HCT116 (cell line): ENCODE measurements around the gene LRRTM4. TPM values are rescaled to one million over a fixed set of nuclear protein-coding genes. Genes with fewer than 3 reads are reported as not detected.

Source experiments
- ATAC-seq: fragments of 200-7000 bp; cut with Tn5 transposase; 2 replicates; pipeline ENCODE4 v1.9.1; 2020; ENCODE audit warnings: mild to moderate bottlenecking, moderate library complexity
- BruUV-seq: library from RNA; stranded (reverse); fragments of 400-500 nt; replicated peaks from 2 replicates; lab custom pipeline; 2021; lab: Mats Ljungman, UMichigan
- CTCF ChIA-PET: fragments of 300-600 bp; sonication (Branson Sonifier 250); formaldehyde crosslinking; loops from one replicate; lab custom pipeline; 2021; ENCODE audit warnings: antibody characterized with exemption; lab: Charles Lee
- POLR2A ChIA-PET: fragments of 300-600, 350-600 bp; sonication (Branson Sonifier 250); formaldehyde crosslinking; loops from one replicate; lab custom pipeline; 2021; ENCODE audit warnings: antibody characterized with exemption; lab: Charles Lee
- RAD21 ChIA-PET, 2 experiments: fragments of 300-600 bp; sonication (Branson Sonifier 250); formaldehyde crosslinking; loops; one replicate each; lab custom pipeline; 2023; ENCODE audit warnings: low total read pairs in 2 of 2; ENCODE audit not compliant: uncharacterized antibody in 2 of 2, unreplicated experiment in 2 of 2, low non-redundant PET in 1 of 2; lab: Charles Lee
- DNase-seq: peaks from one replicate; pipeline ENCODE4 v3.0.0-alpha.2; 2010; ENCODE audit warnings: low read depth, low spot score
- H2AFZ ChIP-seq: fragments of 200-600 bp; shearing (Covaris generic), sonication (generic); 2 replicates; pipeline ENCODE4 v1.6.1; 2017; ENCODE audit warnings: low read depth, mixed run types, mixed read lengths, antibody characterized with exemption, low read length; ENCODE audit not compliant: poor library complexity, severe bottlenecking
- H3K27ac ChIP-seq: 2 replicates; pipeline ENCODE4 v1.5.1; 2012; ENCODE audit warnings: low read depth, low read length
- H3K27me3 ChIP-seq: fragments of 200-600 bp; sonication (generic); 2 replicates; pipeline ENCODE4 v1.6.1; 2016; ENCODE audit warnings: mixed run types, low read length, mixed read lengths; ENCODE audit not compliant: insufficient read depth
- H3K36me3 ChIP-seq, 2 experiments: fragments of 200-500 bp in 1 of 2; fragments of 200-600 bp in 1 of 2; sonication (Bioruptor generic) in 1 of 2; sonication (generic) in 1 of 2; 2 replicates each; pipeline versions ENCODE4 v1.5.1 to v1.6.1; 2014 to 2016; ENCODE audit warnings: low read length in 2 of 2, inconsistent platforms in 1 of 2, mixed read lengths in 1 of 2, mixed run types in 1 of 2; ENCODE audit not compliant: insufficient read depth in 2 of 2, control insufficient read depth in 1 of 2
- H3K4me1 ChIP-seq, 2 experiments: fragments of 200-600 bp in 1 of 2; sonication (generic) in 1 of 2; 2 replicates each; pipeline versions ENCODE4 v1.5.1 to v1.6.1; 2012 to 2017; ENCODE audit warnings: low read length in 2 of 2, inconsistent platforms in 1 of 2, mild to moderate bottlenecking in 1 of 2, mixed read lengths in 1 of 2, mixed run types in 1 of 2, moderate library complexity in 1 of 2; ENCODE audit not compliant: insufficient read depth in 2 of 2, control insufficient read depth in 1 of 2
- H3K4me2 ChIP-seq: fragments of 200-600 bp; sonication (generic); 2 replicates; pipeline ENCODE4 v1.6.1; 2017; ENCODE audit warnings: mixed run types, low read length, mixed read lengths
- H3K4me3 ChIP-seq, 2 experiments: fragments of 200-600 bp in 1 of 2; sonication (generic) in 1 of 2; replicated peaks in 1 of 2; 2 replicates each; pipeline ENCODE4 v1.5.1; 2011 to 2016; ENCODE audit warnings: low read length in 2 of 2, control low read depth in 1 of 2, low read depth in 1 of 2, mild to moderate bottlenecking in 1 of 2, mixed read lengths in 1 of 2, mixed run types in 1 of 2
- H3K79me2 ChIP-seq: fragments of 200-600 bp; sonication (generic); 2 replicates; pipeline ENCODE4 v1.6.1; 2017; ENCODE audit warnings: mild to moderate bottlenecking, mixed run types, low read length, moderate library complexity, mixed read lengths; ENCODE audit not compliant: insufficient read depth
- H3K9ac ChIP-seq: fragments of 200-600 bp; sonication (generic); 2 replicates; pipeline ENCODE4 v1.6.1; 2016; ENCODE audit warnings: low read length, mixed read lengths
- H3K9me2 ChIP-seq: fragments of 200-600 bp; sonication (generic), shearing (Covaris generic); 2 replicates; pipeline ENCODE4 v1.6.1; 2017; ENCODE audit warnings: mixed run types, mild to moderate bottlenecking, moderate library complexity; ENCODE audit not compliant: insufficient read depth
- H3K9me3 ChIP-seq, 2 experiments: fragments of 200-500 bp in 1 of 2; fragments of 200-600 bp in 1 of 2; sonication (Bioruptor generic) in 1 of 2; sonication (generic) in 1 of 2; 2 replicates each; pipeline ENCODE4 v1.6.1; 2014 to 2017; ENCODE audit warnings: low read length in 2 of 2, mixed read lengths in 2 of 2, inconsistent platforms in 1 of 2, low read depth in 1 of 2, mild to moderate bottlenecking in 1 of 2, mixed run types in 1 of 2, moderate library complexity in 1 of 2; ENCODE audit not compliant: control insufficient read depth in 1 of 2, insufficient read depth in 1 of 2
- H4K20me1 ChIP-seq: fragments of 200-600 bp; sonication (generic), shearing (Covaris generic); 2 replicates; pipeline ENCODE4 v1.6.1; 2017; ENCODE audit warnings: mixed run types, mild to moderate bottlenecking, moderate library complexity; ENCODE audit not compliant: insufficient read depth
- CBX3 ChIP-seq: IDR thresholded peaks from 2 replicates; pipeline ENCODE4 v1.6.1; 2012; ENCODE audit warnings: low read depth
- CEBPB ChIP-seq: IDR thresholded peaks from 2 replicates; pipeline ENCODE4 v1.6.1; 2012; ENCODE audit warnings: low read depth
- EGR1 ChIP-seq: IDR thresholded peaks from 2 replicates; pipeline ENCODE4 v1.6.1; 2012; ENCODE audit warnings: low read depth
- EZH2 ChIP-seq: fragments of 200-600 bp; sonication (generic); IDR thresholded peaks from 2 replicates; pipeline ENCODE4 v1.6.1; 2017; ENCODE audit warnings: antibody characterized with exemption, mixed run types
- FOSL1 ChIP-seq: IDR thresholded peaks from 2 replicates; pipeline ENCODE4 v1.6.1; 2012; ENCODE audit warnings: low read depth
- MAX ChIP-seq: IDR thresholded peaks from 2 replicates; pipeline ENCODE4 v1.6.1; 2012
- POLR2A ChIP-seq: IDR thresholded peaks from 2 replicates; pipeline ENCODE4 v1.7.0; 2011; ENCODE audit warnings: borderline replicate concordance; ENCODE audit not compliant: insufficient read depth, insufficient read length; ENCODE audit errors: extremely low read depth
- POLR2AphosphoS5 ChIP-seq: IDR thresholded peaks from 2 replicates; pipeline ENCODE4 v1.6.1; 2011; ENCODE audit warnings: mild to moderate bottlenecking, low read depth, low read length, moderate library complexity
- RAD21 ChIP-seq: IDR thresholded peaks from 2 replicates; pipeline ENCODE4 v1.6.1; 2012; ENCODE audit warnings: low read depth, mild to moderate bottlenecking
- SIN3A ChIP-seq: IDR thresholded peaks from 2 replicates; pipeline ENCODE4 v1.6.1; 2012; ENCODE audit warnings: low read depth
- SRF ChIP-seq: IDR thresholded peaks from 2 replicates; pipeline ENCODE4 v1.6.1; 2012; ENCODE audit warnings: low read depth
- TCF7L2 ChIP-seq: IDR thresholded peaks from 2 replicates; pipeline ENCODE4 v1.7.0; 2011; ENCODE audit warnings: borderline replicate concordance, inconsistent platforms; ENCODE audit not compliant: insufficient read depth, insufficient read length; ENCODE audit errors: extremely low read depth
- YY1 ChIP-seq: IDR thresholded peaks from 2 replicates; pipeline ENCODE4 v1.6.1; 2011; ENCODE audit warnings: low read length, low read depth, moderate library complexity, mild to moderate bottlenecking; ENCODE audit not compliant: insufficient replicate concordance; ENCODE audit errors: extremely low read depth
- ZBTB33 ChIP-seq: IDR thresholded peaks from 2 replicates; pipeline ENCODE4 v1.6.1; 2011; ENCODE audit warnings: mild to moderate bottlenecking, low read length, moderate library complexity; ENCODE audit not compliant: insufficient replicate concordance; ENCODE audit errors: extremely low read depth
- ZFX ChIP-seq: fragments of 450-650 bp; IDR thresholded peaks from 2 replicates; pipeline ENCODE4 v1.6.1; 2017
- ZNF274 ChIP-seq: fragments of 200-500 bp; sonication (Bioruptor generic); IDR thresholded peaks from 2 replicates; pipeline ENCODE4 v1.6.1; 2014; ENCODE audit warnings: mild to moderate bottlenecking, low read depth, low read length, inconsistent platforms
- intact Hi-C: fragments of 100-400 bp; cut with micrococcal nuclease; formaldehyde crosslinking; loops from 2 replicates; pipeline ENCODE4 v1.10.0; 2022
- total RNA-seq: library from RNA; stranded (reverse); gene quantifications from one replicate; pipeline ENCODE4 v1.2.1, GENCODE V29; 2021; ENCODE audit not compliant: unreplicated experiment
- TF ChIP-seq, protein P1 (sequence below): IDR thresholded peaks from 2 replicates; pipeline ENCODE4 v1.6.1; 2012; ENCODE audit warnings: low read depth
- TF ChIP-seq, protein P2 (sequence below), 3 experiments: fragments of 200-600 bp in 1 of 3; sonication (generic) in 1 of 3; IDR thresholded peaks in 2 of 3; conservative IDR thresholded peaks in 1 of 3; 2 replicates each; pipeline ENCODE4 v1.5.1; 2012 to 2017; ENCODE audit warnings: low read depth in 2 of 3, low read length in 2 of 3, antibody characterized with exemption in 1 of 3, borderline replicate concordance in 1 of 3, control low read depth in 1 of 3, mild to moderate bottlenecking in 1 of 3, mixed read lengths in 1 of 3, mixed run types in 1 of 3, moderate library complexity in 1 of 3; ENCODE audit not compliant: insufficient read depth in 1 of 3
- TF ChIP-seq, protein P3 (sequence below): IDR thresholded peaks from 2 replicates; pipeline ENCODE4 v1.6.1; 2012

Gene LRRTM4
- total RNA-seq, 1 experiment from 2014 or later = 0.25 TPM

DNA sequence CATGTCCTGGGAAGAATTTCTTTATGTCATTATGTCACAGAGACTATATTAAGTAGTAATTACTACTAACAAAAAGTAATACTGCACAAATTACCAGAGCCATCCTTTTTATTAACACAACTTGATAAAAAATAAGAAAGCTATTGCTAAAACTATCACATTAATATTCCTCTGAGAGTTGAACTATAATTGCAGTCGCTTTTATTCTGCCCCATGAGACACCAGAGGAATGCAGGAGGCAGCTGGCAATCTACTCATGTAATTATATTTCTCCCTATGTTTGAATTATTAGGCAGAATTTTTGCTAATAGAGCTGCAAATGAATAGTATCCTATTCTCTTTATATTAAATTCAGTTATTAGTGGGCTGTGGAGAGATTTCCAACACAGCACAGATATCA lies 220.7 kb downstream of the LRRTM4 start:
- ChIA-PET POLR2A (no interaction called here), CTCF (no interaction called here), RAD21 (no interaction called here)
- Histone ChIP-seq H3K4me3 (no peak overlapping the region), H3K4me1 (no peaks in the 10 kb centered on the region), H3K79me2 (no peaks in the 10 kb centered on the region), H3K9me2 (no peaks in the 10 kb centered on the region), H2AFZ (no peak overlapping the region), H4K20me1 (no peaks in the 10 kb centered on the region), H3K27me3 (no peaks in the 10 kb centered on the region), H3K27ac (no peak overlapping the region), H3K9ac (no peak overlapping the region), H3K36me3 (no peaks in the 10 kb centered on the region), H3K9me3 (peaks cover 3 to 14% of the 10 kb centered on the region in 2 experiments; a peak in 2 of 4 replicates), H3K4me2 (no peak overlapping the region)
- TF ChIP-seq CBX3 (no peak), RAD21 (no peak), ZNF274 (no peak), YY1 (no peak), EZH2 (no peak), POLR2AphosphoS5 (no peak), SRF (no peak), ZFX (no peak), EGR1 (no peak), FOSL1 (no peak), ZBTB33 (no peak), SIN3A (no peak), MAX (no peak), CEBPB (no peak), POLR2A (no peak), TCF7L2 (no peak)
- TF ChIP-seq, protein P1, sequence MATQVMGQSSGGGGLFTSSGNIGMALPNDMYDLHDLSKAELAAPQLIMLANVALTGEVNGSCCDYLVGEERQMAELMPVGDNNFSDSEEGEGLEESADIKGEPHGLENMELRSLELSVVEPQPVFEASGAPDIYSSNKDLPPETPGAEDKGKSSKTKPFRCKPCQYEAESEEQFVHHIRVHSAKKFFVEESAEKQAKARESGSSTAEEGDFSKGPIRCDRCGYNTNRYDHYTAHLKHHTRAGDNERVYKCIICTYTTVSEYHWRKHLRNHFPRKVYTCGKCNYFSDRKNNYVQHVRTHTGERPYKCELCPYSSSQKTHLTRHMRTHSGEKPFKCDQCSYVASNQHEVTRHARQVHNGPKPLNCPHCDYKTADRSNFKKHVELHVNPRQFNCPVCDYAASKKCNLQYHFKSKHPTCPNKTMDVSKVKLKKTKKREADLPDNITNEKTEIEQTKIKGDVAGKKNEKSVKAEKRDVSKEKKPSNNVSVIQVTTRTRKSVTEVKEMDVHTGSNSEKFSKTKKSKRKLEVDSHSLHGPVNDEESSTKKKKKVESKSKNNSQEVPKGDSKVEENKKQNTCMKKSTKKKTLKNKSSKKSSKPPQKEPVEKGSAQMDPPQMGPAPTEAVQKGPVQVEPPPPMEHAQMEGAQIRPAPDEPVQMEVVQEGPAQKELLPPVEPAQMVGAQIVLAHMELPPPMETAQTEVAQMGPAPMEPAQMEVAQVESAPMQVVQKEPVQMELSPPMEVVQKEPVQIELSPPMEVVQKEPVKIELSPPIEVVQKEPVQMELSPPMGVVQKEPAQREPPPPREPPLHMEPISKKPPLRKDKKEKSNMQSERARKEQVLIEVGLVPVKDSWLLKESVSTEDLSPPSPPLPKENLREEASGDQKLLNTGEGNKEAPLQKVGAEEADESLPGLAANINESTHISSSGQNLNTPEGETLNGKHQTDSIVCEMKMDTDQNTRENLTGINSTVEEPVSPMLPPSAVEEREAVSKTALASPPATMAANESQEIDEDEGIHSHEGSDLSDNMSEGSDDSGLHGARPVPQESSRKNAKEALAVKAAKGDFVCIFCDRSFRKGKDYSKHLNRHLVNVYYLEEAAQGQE = no peak
- TF ChIP-seq, protein P2, sequence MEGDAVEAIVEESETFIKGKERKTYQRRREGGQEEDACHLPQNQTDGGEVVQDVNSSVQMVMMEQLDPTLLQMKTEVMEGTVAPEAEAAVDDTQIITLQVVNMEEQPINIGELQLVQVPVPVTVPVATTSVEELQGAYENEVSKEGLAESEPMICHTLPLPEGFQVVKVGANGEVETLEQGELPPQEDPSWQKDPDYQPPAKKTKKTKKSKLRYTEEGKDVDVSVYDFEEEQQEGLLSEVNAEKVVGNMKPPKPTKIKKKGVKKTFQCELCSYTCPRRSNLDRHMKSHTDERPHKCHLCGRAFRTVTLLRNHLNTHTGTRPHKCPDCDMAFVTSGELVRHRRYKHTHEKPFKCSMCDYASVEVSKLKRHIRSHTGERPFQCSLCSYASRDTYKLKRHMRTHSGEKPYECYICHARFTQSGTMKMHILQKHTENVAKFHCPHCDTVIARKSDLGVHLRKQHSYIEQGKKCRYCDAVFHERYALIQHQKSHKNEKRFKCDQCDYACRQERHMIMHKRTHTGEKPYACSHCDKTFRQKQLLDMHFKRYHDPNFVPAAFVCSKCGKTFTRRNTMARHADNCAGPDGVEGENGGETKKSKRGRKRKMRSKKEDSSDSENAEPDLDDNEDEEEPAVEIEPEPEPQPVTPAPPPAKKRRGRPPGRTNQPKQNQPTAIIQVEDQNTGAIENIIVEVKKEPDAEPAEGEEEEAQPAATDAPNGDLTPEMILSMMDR (IDR thresholded peaks at IDR 0.05 in 2 of 3, conservative IDR thresholded peaks at IDR 0.05 in 1 of 3; ENCODE audit: borderline replicate concordance in 1 of 3, insufficient read depth in 1 of 3, low read depth in 2 of 3, low read length in 2 of 3) = no peak
- TF ChIP-seq, protein P3, sequence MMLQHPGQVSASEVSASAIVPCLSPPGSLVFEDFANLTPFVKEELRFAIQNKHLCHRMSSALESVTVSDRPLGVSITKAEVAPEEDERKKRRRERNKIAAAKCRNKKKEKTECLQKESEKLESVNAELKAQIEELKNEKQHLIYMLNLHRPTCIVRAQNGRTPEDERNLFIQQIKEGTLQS = no peak
- ATAC-seq (no peak), DNase-seq (no peak)
- intact Hi-C loops = no loop called here
- BruUV-seq = no TSS peak
